ENCODE measurements around the gene SUMO3. TPM values are rescaled to one million over a fixed set of nuclear protein-coding genes. Genes with fewer than 3 reads are reported as not detected.

The SUMO3 gene
- total RNA-seq, 1 experiment from 2014 or later, result 82.9 TPM

GRCh38 chr21:44789880-44790279 lies 28.0 kb downstream of the SUMO3 start:
- no peak overlapping the region for H3K4me3 Mint-ChIP-seq
- H3K27ac ChIP-seq (ENCODE audit: insufficient read length, low read depth, low read length), result no peak overlapping the region

More at GRCh38 chr21:44789880-44790279, 28.0 kb downstream of the SUMO3 start:
- Mint-ChIP-seq H3K9me3 (no peaks in the 10 kb centered on the region; a peak in 1 of 5 replicates), H3K27ac (no peak overlapping the region), H3K27me3 (ENCODE audit: low read depth) (no peaks in the 10 kb centered on the region), H3K36me3 (ENCODE audit: insufficient read depth in 1 of 3, low read depth in 3 of 3) (peaks cover 37 to 53% (median 44%) of the 10 kb centered on the region in 3 experiments; a peak in 6 of 7 replicates), H3K4me1 (peaks cover 11 to 14% of the 10 kb centered on the region in 2 experiments; a peak in 3 of 4 replicates)
- Histone ChIP-seq H3K56ac (ENCODE audit: insufficient read length, low read depth, low read length) (no peak overlapping the region), H4K8ac (replicated peaks; ENCODE audit: insufficient read length, low read depth, low read length) (no peak overlapping the region), H2BK12ac (ENCODE audit: insufficient read length, low read depth, low read length) (no peak overlapping the region), H4K5ac (ENCODE audit: insufficient read length, low read depth, low read length) (no peak overlapping the region), H3K23ac (ENCODE audit: insufficient read length, low read depth, low read length) (no peak overlapping the region), H3K4ac (ENCODE audit: low read depth, low read length) (no peak overlapping the region), H2BK5ac (ENCODE audit: insufficient read length, low read length) (no peak overlapping the region), H3K4me1 (ENCODE audit: insufficient read depth, low read length) (no peaks in the 10 kb centered on the region; the same call in 1 of the 2 replicates), H4K20me1 (ENCODE audit: control insufficient read depth, insufficient read depth, insufficient read length) (no peaks in the 10 kb centered on the region), H2AK5ac (ENCODE audit: insufficient read length, low read length) (no peak overlapping the region), H3K9ac (ENCODE audit: extremely low read depth, insufficient read length, low read length) (no peak overlapping the region), H3K79me2 (ENCODE audit: insufficient read depth, low read length) (peaks cover 19% of the 10 kb centered on the region; the same call in 1 of the 2 replicates), H3K27me3 (ENCODE audit: insufficient read depth, low read length) (no peaks in the 10 kb centered on the region), H2BK15ac (ENCODE audit: low read depth, low read length) (no peak overlapping the region), H4K91ac (ENCODE audit: insufficient read length, low read depth, low read length) (no peak overlapping the region), H2BK120ac (ENCODE audit: low read depth, low read length, poor library complexity, severe bottlenecking) (no peak overlapping the region), H3K79me1 (ENCODE audit: insufficient read depth, low read depth, low read length, poor library complexity, severe bottlenecking) (peaks cover 12% of the 10 kb centered on the region), H3T11ph (ENCODE audit: low read length) (no peak overlapping the region), H3K4me2 (ENCODE audit: insufficient read depth, insufficient read length, low read length) (no peak overlapping the region), H3K23me2 (ENCODE audit: insufficient read length, low read depth, low read length, poor library complexity, severe bottlenecking) (no peaks in the 10 kb centered on the region), H2AFZ (ENCODE audit: low read length) (no peak overlapping the region), H3K9me3 (ENCODE audit: control insufficient read depth, low read depth, low read length) (no peaks in the 10 kb centered on the region), H3K14ac (ENCODE audit: insufficient read depth, low read length) (no peak overlapping the region), H2BK20ac (ENCODE audit: low read depth, low read length, poor library complexity, severe bottlenecking) (no peak overlapping the region), H3K18ac (ENCODE audit: insufficient read length, low read depth, low read length) (no peak overlapping the region)
- no peak for DNase-seq
- no CpG with 5 or more reads among the region's 1 CpG for WGBS (ENCODE audit: extremely low coverage, insufficient read length, low lambda C conversion rate)
- TF ChIP-seq CTCF (conservative IDR thresholded peaks at IDR 0.05), result no peak
